Common myeloid progenitor, CD34-positive (primary cell): ENCODE results near the gene IGF2.

Experiments used
- CTCF ChIA-PET: fragments of 350-600 bp; sonication (Branson Sonifier 250); formaldehyde crosslinking; loops from one replicate; lab custom pipeline; 2021; ENCODE audit warnings: antibody characterized with exemption; lab: Charles Lee
- POLR2A ChIA-PET: fragments of 350-600 bp; sonication (Branson Sonifier 250); formaldehyde crosslinking; loops from one replicate; lab custom pipeline; 2021; ENCODE audit warnings: antibody characterized with exemption; lab: Charles Lee
- DNase-seq, 3 donors: peaks; one replicate each; pipeline versions ENCODE4 v3.0.0 to v3.0.0-alpha.2; 2013
- H3K27ac ChIP-seq, 2 experiments: 1 replicate in 1 of 2; 2 replicates in 1 of 2; pipeline ENCODE4 v1.7.0; 2013; ENCODE audit warnings: inconsistent platforms in 2 of 2, low read length in 2 of 2, mild to moderate bottlenecking in 2 of 2, low read depth in 1 of 2, moderate library complexity in 1 of 2; ENCODE audit not compliant: severe bottlenecking in 2 of 2, insufficient read depth in 1 of 2, poor library complexity in 1 of 2
- H3K27me3 ChIP-seq, 5 experiments: replicated peaks in 2 of 5; 1 replicate in 3 of 5; 2 replicates in 2 of 5; pipeline versions ENCODE4 v1.6.1 to v1.7.0; 2013; ENCODE audit warnings: low read length in 4 of 5, mild to moderate bottlenecking in 2 of 5, moderate library complexity in 2 of 5, inconsistent platforms in 1 of 5; ENCODE audit not compliant: insufficient read depth in 5 of 5, control insufficient read depth in 4 of 5
- H3K36me3 ChIP-seq, 4 experiments: 1 replicate in 2 of 4; 2 replicates in 2 of 4; pipeline versions ENCODE4 v1.6.1 to v1.7.0; 2013; ENCODE audit warnings: low read length in 3 of 4, control low read depth in 1 of 4, mild to moderate bottlenecking in 1 of 4; ENCODE audit not compliant: control insufficient read depth in 4 of 4, insufficient read depth in 4 of 4
- H3K4me1 ChIP-seq, 4 experiments: 1 replicate in 3 of 4; 2 replicates in 1 of 4; pipeline versions ENCODE4 v1.6.1 to v1.7.1; 2013; ENCODE audit warnings: low read length in 3 of 4, mild to moderate bottlenecking in 3 of 4, control low read depth in 1 of 4, inconsistent platforms in 1 of 4, moderate library complexity in 1 of 4; ENCODE audit not compliant: control insufficient read depth in 4 of 4, insufficient read depth in 4 of 4; ENCODE audit errors: control extremely low read depth in 1 of 4
- H3K4me3 ChIP-seq, 7 experiments: 1 replicate in 4 of 7; 2 replicates in 3 of 7; pipeline versions ENCODE4 v1.5.1 to v1.7.0; 2013; ENCODE audit warnings: mild to moderate bottlenecking in 7 of 7, low read length in 6 of 7, moderate library complexity in 6 of 7, inconsistent platforms in 2 of 7, low read depth in 2 of 7, control low read depth in 1 of 7; ENCODE audit not compliant: insufficient read depth in 4 of 7, control insufficient read depth in 1 of 7; ENCODE audit errors: extremely low read depth in 1 of 7
- H3K9me3 ChIP-seq, 5 experiments: 1 replicate in 4 of 5; 2 replicates in 1 of 5; pipeline versions ENCODE4 v1.6.1 to v1.7.1; 2013; ENCODE audit warnings: low read length in 4 of 5, mild to moderate bottlenecking in 2 of 5, inconsistent platforms in 1 of 5, low read depth in 1 of 5, moderate library complexity in 1 of 5; ENCODE audit not compliant: control insufficient read depth in 4 of 5, insufficient read depth in 2 of 5; ENCODE audit errors: control extremely low read depth in 1 of 5
- WGBS: methylation state at CpG from one replicate; pipeline ENCODE4 v1.1.5; 2013; ENCODE audit not compliant: insufficient coverage; 5-methylcytosine and 5-hydroxymethylcytosine counted together

IGF2 gene

GRCh38 chr11:2090172-2091111, 48.7 kb downstream of the IGF2 start:
- POLR2A ChIA-PET, result no interaction called here
- WGBS, result 94% methylated on average over 19 of the region's 20 CpGs
- DNase-seq, result no peak
- CTCF ChIA-PET, result no interaction called here
- H3K9me3 ChIP-seq, result peaks cover 0 to 2% (median 0%) of the 10 kb centered on the region in 5 experiments
- H3K36me3 ChIP-seq, result no peaks in the 10 kb centered on the region
- no peak overlapping the region for H3K4me3 ChIP-seq
- H3K27ac ChIP-seq, result no peak overlapping the region
- H3K27me3 ChIP-seq, result peaks cover 0 to 82% (median 14%) of the 10 kb centered on the region in 5 experiments
- peaks cover 0 to 5% (median 4%) of the 10 kb centered on the region in 4 experiments for H3K4me1 ChIP-seq

- peaks cover 0 to 75% (median 12%) of the 10 kb centered on the region in 5 experiments for H3K27me3 ChIP-seq
- H3K4me3 ChIP-seq, result no peak overlapping the region
- 88% methylated on average over 5 of the region's 9 CpGs for WGBS
- H3K36me3 ChIP-seq, result no peaks in the 10 kb centered on the region
- ChIA-PET CTCF (interaction anchor here (0.6 to 1.4 kb wide), 2 partner anchors 22 to 44 kb away, joined by 3 to 4 read pairs; no protein-coding TSS in a partner anchor), POLR2A (interaction anchor here (1.0 kb wide), 1 partner anchor 384 kb away, joined by 4 read pairs; no protein-coding TSS in a partner anchor)
- peaks cover 0 to 7% (median 0%) of the 10 kb centered on the region in 5 experiments for H3K9me3 ChIP-seq
- no peak overlapping the region for H3K27ac ChIP-seq
- DNase-seq, result peak; percentile 56 to 70 (median 68)
- peaks cover 0 to 5% (median 4%) of the 10 kb centered on the region in 4 experiments for H3K4me1 ChIP-seq
Observed at GRCh38 chr11:2089536-2090165, 49.5 kb downstream of the IGF2 start.

- WGBS, result 87% methylated on average over 15 of the region's 19 CpGs
- ChIA-PET POLR2A (interaction anchor here (1.0 kb wide), 1 partner anchor 384 kb away, joined by 4 read pairs; no protein-coding TSS in a partner anchor), CTCF (interaction anchor here (0.6 to 1.5 kb wide), 4 partner anchors 21 to 62 kb away, joined by 3 to 4 read pairs (median 4); no protein-coding TSS in a partner anchor)
- Histone ChIP-seq H3K36me3 (no peaks in the 10 kb centered on the region), H3K4me3 (no peak overlapping the region), H3K27ac (no peak overlapping the region), H3K4me1 (peaks cover 0 to 5% (median 4%) of the 10 kb centered on the region in 4 experiments), H3K9me3 (peaks cover 0 to 14% (median 3%) of the 10 kb centered on the region in 5 experiments), H3K27me3 (peaks cover 0 to 68% (median 12%) of the 10 kb centered on the region in 5 experiments)
- peak; percentile 24 to 54 (median 51) for DNase-seq
Observed at GRCh38 chr11:2088746-2089535, 50.2 kb downstream of the IGF2 start.

DNA sequence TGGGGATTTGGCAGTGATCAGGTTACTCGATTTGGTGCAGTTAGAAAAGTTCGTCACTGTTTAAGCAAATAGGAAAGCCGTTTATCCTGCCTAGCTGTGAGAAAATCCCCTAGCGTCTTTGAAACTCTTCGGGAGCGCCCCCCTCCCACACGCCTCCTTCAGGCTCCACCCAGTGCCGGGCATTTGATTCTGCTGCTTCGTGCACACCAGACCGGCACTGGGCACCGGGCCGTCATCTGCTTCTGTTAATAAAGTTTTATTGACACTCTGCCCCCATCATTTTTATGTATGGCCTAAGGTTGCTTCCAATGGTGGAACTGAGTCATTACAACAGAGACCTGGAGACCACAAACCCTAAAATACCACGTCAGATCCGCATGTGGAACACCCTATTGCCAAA, 50.9 kb downstream of the IGF2 start:
- WGBS, result 91% methylated on average over 10 of the region's 14 CpGs
- POLR2A ChIA-PET, result no interaction called here
- CTCF ChIA-PET, result interaction anchor here (1.4 to 1.5 kb wide), 3 partner anchors 20 to 63 kb away, joined by 3 to 4 read pairs (median 4); no protein-coding TSS in a partner anchor
- Histone ChIP-seq H3K27ac (no peak overlapping the region), H3K9me3 (peaks cover 1 to 19% (median 4%) of the 10 kb centered on the region in 5 experiments), H3K36me3 (no peaks in the 10 kb centered on the region), H3K4me3 (no peak overlapping the region), H3K4me1 (peaks cover 0 to 5% (median 4%) of the 10 kb centered on the region in 4 experiments), H3K27me3 (peaks cover 0 to 65% (median 12%) of the 10 kb centered on the region in 5 experiments)
- DNase-seq, result no peak

DNA sequence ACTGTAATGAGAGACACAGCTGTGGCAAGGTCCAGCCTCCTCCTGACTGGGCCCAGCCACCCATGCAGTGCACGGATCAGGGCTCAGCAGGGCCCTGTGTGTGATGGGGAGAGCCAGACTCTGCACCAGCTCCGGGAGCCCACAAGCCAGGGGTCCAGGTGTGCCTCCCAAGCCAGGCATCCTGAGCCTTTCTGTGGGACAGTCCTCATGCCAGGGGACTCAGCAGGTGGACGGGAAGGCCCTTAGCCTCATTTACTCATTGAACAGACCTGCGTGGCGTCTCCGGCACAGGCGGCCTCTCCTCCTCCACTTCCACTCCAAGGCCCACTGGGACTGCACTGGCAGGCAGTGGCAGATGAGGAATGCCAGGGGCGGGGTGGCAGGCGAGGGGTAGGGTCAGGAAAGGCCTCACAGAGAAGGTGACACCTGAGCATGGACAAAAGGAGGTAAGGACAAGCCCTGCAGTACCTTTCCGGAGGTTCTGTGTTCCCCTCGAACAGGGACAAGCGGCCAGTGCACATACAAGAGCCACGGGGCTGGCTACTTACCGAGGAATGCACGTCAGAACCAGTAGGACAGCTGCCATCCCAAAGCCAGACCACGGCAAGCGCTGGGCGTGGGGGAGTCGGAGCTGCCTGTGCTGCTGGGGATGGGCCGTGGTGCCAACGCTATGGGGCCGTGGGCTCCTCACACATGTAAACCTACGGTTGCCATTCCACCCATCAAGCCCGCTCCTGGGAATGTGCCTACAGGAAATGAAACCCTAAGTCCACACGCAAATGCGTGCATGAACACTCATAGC, 52.7 kb downstream of the IGF2 start:
- CTCF ChIA-PET, result no interaction called here
- Histone ChIP-seq H3K36me3 (no peaks in the 10 kb centered on the region), H3K4me3 (no peak overlapping the region), H3K27ac (no peak overlapping the region), H3K4me1 (no peaks in the 10 kb centered on the region), H3K27me3 (peaks cover 0 to 50% (median 4%) of the 10 kb centered on the region in 5 experiments), H3K9me3 (peaks cover 1 to 19% (median 4%) of the 10 kb centered on the region in 5 experiments)
- POLR2A ChIA-PET, result no interaction called here
- no peak for DNase-seq
- 94% methylated on average over 24 of the region's 26 CpGs for WGBS
